ENCODE results near the gene CGB2.
"Not testable (repeated sequence)": the region's sequence is repeated elsewhere in the genome, so short reads cannot be mapped to it uniquely, and the experiment has no call there.

The CGB2 gene

DNA sequence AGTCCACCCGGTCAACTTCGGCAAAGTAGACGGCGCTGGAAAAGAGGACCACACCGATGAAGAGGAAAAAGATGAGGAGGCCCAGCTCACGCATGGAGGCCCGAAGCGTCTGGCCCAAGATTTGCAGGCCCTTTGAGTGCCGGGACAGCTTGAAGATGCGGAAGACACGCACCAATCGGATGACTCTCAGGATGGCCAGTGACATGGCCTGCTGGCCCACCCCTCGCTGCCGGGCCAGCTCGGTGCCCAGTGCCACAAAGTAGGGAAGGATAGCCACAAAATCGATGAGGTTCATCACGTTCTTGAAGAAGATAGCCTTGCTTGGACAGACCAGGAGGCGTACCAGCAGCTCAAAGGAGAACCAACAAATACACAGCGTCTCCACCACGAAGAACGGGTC is 38.7 kb downstream of the CGB2 start:
- no peak for FAIRE-seq

- no peak for FAIRE-seq
Observed at GRCh38 chr19:49071860-49072547, 40.3 kb downstream of the CGB2 start.

GRCh38 chr19:49073514-49074378 is 42.1 kb downstream of the CGB2 start:
- FAIRE-seq = no peak

GRCh38 chr19:49074869-49075268 is 43.2 kb downstream of the CGB2 start:
- not testable (repeated sequence) for FAIRE-seq

DNA sequence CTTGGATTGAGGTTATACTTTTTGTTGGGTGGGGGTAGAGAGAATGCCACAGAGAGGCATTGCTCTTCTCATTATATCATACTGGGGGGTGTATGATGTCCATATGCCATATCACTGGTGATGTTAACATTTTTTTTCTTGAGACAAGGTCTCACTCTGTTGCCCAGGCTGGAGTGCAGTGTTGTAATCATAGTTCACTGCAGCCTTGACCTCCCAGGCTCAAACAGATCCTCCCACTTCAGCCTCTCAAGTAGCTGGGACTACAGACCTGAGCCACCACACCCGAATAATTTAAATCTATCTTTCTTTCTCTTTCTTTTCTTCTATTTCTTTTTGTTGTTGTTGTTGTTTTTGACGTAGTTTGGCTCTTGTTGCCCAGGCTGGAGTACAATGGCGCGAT is 48.7 kb downstream of the CGB2 start:
- no peak for FAIRE-seq

DNA sequence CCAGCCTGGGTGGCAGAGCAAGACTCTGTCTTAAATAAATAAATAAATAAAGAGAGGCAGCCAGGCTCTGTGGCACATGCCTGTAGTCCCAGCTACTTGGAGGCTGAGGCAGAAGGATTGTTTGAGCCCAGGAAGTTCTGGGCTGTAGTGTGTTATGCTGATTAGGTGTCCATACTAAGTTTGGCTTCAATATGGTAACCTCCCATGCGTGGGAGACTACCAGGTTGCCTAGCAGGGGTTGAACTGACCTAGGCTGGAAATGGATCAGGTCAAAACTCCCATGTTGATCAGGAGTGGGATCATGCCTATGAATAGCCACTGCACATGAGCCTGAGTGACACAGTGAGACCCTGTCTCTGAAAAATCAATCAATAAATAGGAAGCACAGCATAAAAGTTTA is 49.6 kb downstream of the CGB2 start:
- FAIRE-seq = no peak
